DND-41 (cell line): ENCODE results near the gene BTLA.
"Not testable (repeated sequence)": the region's sequence is repeated elsewhere in the genome, so short reads cannot be mapped to it uniquely, and the experiment has no call there.

ENCODE experiments used
- CTCF ChIP-seq: IDR thresholded peaks from 2 replicates; pipeline ENCODE4 v1.5.1; 2012; ENCODE audit warnings: borderline replicate concordance, low read length, moderate library complexity, mild to moderate bottlenecking; ENCODE audit not compliant: poor library complexity, severe bottlenecking; ENCODE audit errors: extremely low read depth
- EZH2 ChIP-seq: IDR thresholded peaks from 3 replicates; pipeline ENCODE4 v1.6.1; 2012; ENCODE audit warnings: borderline replicate concordance, low read depth, mild to moderate bottlenecking, moderate library complexity, low read length, inconsistent platforms; ENCODE audit not compliant: severe bottlenecking

GRCh38 chr3:112518970-112519369, 19.7 kb upstream of the BTLA start:
- TF ChIP-seq CTCF, EZH2: not testable (repeated sequence)
